ENCODE results near the gene HOATZ. TPM values are rescaled to one million over a fixed set of nuclear protein-coding genes. Genes with fewer than 3 reads are reported as not detected.

HOATZ gene
- total RNA-seq, 1 donor from 2014 or later: not detected

- H3K27ac Mint-ChIP-seq (ENCODE audit: unreplicated experiment): no peak overlapping the region
These were observed 9.5 kb downstream of the HOATZ start for GRCh38 chr11:111524056-111524455.

GRCh38 chr11:111525456-111525855 is 10.9 kb downstream of the HOATZ start:
- no peak overlapping the region for H3K27ac Mint-ChIP-seq (ENCODE audit: unreplicated experiment)
- H3K4me3 Mint-ChIP-seq (ENCODE audit: unreplicated experiment): no peak overlapping the region
- no peak for TF ChIP-seq CTCF (IDR thresholded peaks at IDR 0.05; ENCODE audit: partially characterized antibody, unreplicated experiment)
- no peaks in the 10 kb centered on the region for H3K27me3 Mint-ChIP-seq (ENCODE audit: unreplicated experiment)
- DNase-seq: no peak
- no peaks in the 10 kb centered on the region for H3K9me3 Mint-ChIP-seq (ENCODE audit: unreplicated experiment)
- no peaks in the 10 kb centered on the region for H3K36me3 Mint-ChIP-seq (ENCODE audit: unreplicated experiment)
- H3K4me1 Mint-ChIP-seq (ENCODE audit: low read depth, unreplicated experiment): no peaks in the 10 kb centered on the region

More at GRCh38 chr11:111524056-111524455, 9.5 kb downstream of the HOATZ start:
- no peaks in the 10 kb centered on the region for H3K36me3 Mint-ChIP-seq (ENCODE audit: unreplicated experiment)
- TF ChIP-seq CTCF (IDR thresholded peaks at IDR 0.05; ENCODE audit: partially characterized antibody, unreplicated experiment): no peak
- no peaks in the 10 kb centered on the region for H3K27me3 Mint-ChIP-seq (ENCODE audit: unreplicated experiment)
- DNase-seq: no peak
- H3K4me3 Mint-ChIP-seq (ENCODE audit: unreplicated experiment): no peak overlapping the region
- no peaks in the 10 kb centered on the region for H3K4me1 Mint-ChIP-seq (ENCODE audit: low read depth, unreplicated experiment)
- no peaks in the 10 kb centered on the region for H3K9me3 Mint-ChIP-seq (ENCODE audit: unreplicated experiment)

- Mint-ChIP-seq H3K27ac (ENCODE audit: unreplicated experiment) (no peak overlapping the region), H3K9me3 (ENCODE audit: unreplicated experiment) (no peaks in the 10 kb centered on the region), H3K27me3 (ENCODE audit: unreplicated experiment) (no peaks in the 10 kb centered on the region), H3K4me3 (ENCODE audit: unreplicated experiment) (no peak overlapping the region), H3K4me1 (ENCODE audit: low read depth, unreplicated experiment) (no peaks in the 10 kb centered on the region), H3K36me3 (ENCODE audit: unreplicated experiment) (no peaks in the 10 kb centered on the region)
- TF ChIP-seq CTCF (IDR thresholded peaks at IDR 0.05; ENCODE audit: partially characterized antibody, unreplicated experiment): no peak
- DNase-seq: no peak
These were observed 11.9 kb downstream of the HOATZ start for GRCh38 chr11:111526501-111526900.

- Mint-ChIP-seq H3K9me3 (ENCODE audit: unreplicated experiment) (no peaks in the 10 kb centered on the region), H3K27me3 (ENCODE audit: unreplicated experiment) (no peaks in the 10 kb centered on the region), H3K27ac (ENCODE audit: unreplicated experiment) (no peak overlapping the region), H3K4me3 (ENCODE audit: unreplicated experiment) (no peak overlapping the region), H3K4me1 (ENCODE audit: low read depth, unreplicated experiment) (no peaks in the 10 kb centered on the region), H3K36me3 (ENCODE audit: unreplicated experiment) (no peaks in the 10 kb centered on the region)
- TF ChIP-seq CTCF (IDR thresholded peaks at IDR 0.05; ENCODE audit: partially characterized antibody, unreplicated experiment): no peak
- DNase-seq: no peak
These were observed 12.7 kb downstream of the HOATZ start for GRCh38 chr11:111527279-111527678.

- H3K27ac Mint-ChIP-seq (ENCODE audit: unreplicated experiment): no peak overlapping the region
- no peak for DNase-seq
- no peak overlapping the region for H3K4me3 Mint-ChIP-seq (ENCODE audit: unreplicated experiment)
- no peaks in the 10 kb centered on the region for H3K27me3 Mint-ChIP-seq (ENCODE audit: unreplicated experiment)
- H3K9me3 Mint-ChIP-seq (ENCODE audit: unreplicated experiment): no peaks in the 10 kb centered on the region
- no peak for TF ChIP-seq CTCF (IDR thresholded peaks at IDR 0.05; ENCODE audit: partially characterized antibody, unreplicated experiment)
- no peaks in the 10 kb centered on the region for H3K4me1 Mint-ChIP-seq (ENCODE audit: low read depth, unreplicated experiment)
- H3K36me3 Mint-ChIP-seq (ENCODE audit: unreplicated experiment): no peaks in the 10 kb centered on the region
These were observed 14.0 kb downstream of the HOATZ start for GRCh38 chr11:111528557-111528956.
